H1 (cell line): ENCODE results near the gene TTC28. TPM values are rescaled to one million over a fixed set of nuclear protein-coding genes. Genes with fewer than 3 reads are reported as not detected.
A peak's percentile ranks its signal among the peaks of the same experiment; 100 is the strongest.
"Not testable (repeated sequence)": the region's sequence is repeated elsewhere in the genome, so short reads cannot be mapped to it uniquely, and the experiment has no call there.

ENCODE experiments used
- CTCF ChIA-PET: fragments of 300-600 bp; sonication (Branson Sonifier 250); formaldehyde crosslinking; loops from one replicate; lab custom pipeline; 2021; ENCODE audit not compliant: partially characterized antibody; lab: Charles Lee
- POLR2A ChIA-PET: fragments of 300-600 bp; sonication (Branson Sonifier 250); formaldehyde crosslinking; loops from one replicate; lab custom pipeline; 2021; ENCODE audit warnings: inconsistent platforms; ENCODE audit not compliant: partially characterized antibody; lab: Charles Lee
- DNase-seq, 2 experiments: peaks; one replicate each; pipeline versions ENCODE4 v3.0.0 to v3.0.0-alpha.2; 2010 to 2022; ENCODE audit warnings: low spot score in 2 of 2, low read depth in 1 of 2, mixed read lengths in 1 of 2
- FAIRE-seq: peaks from 2 replicates; lab custom pipeline; 2011; peaks lifted over from hg19 to GRCh38; lab: Jason Lieb, UNC
- H2AFZ ChIP-seq: 2 replicates; pipeline ENCODE4 v1.8.1; 2012; ENCODE audit warnings: low read length, inconsistent platforms
- H2AK5ac ChIP-seq: 2 replicates; pipeline ENCODE4 v1.6.1; 2013; ENCODE audit warnings: low read depth, low read length
- H2BK120ac ChIP-seq: replicated peaks from 2 replicates; pipeline ENCODE3; 2013; ENCODE audit warnings: low read depth, low read length, inconsistent platforms
- H2BK12ac ChIP-seq: 2 replicates; pipeline ENCODE4 v1.6.1; 2013; ENCODE audit warnings: low read depth, low read length
- H2BK15ac ChIP-seq: 2 replicates; pipeline ENCODE4 v1.6.1; 2013; ENCODE audit warnings: low read length
- H2BK20ac ChIP-seq: 2 replicates; pipeline ENCODE4 v1.6.1; 2013; ENCODE audit warnings: low read length
- H2BK5ac ChIP-seq: 2 replicates; pipeline ENCODE4 v1.6.1; 2013; ENCODE audit warnings: low read depth, low read length
- H3K14ac ChIP-seq: 2 replicates; pipeline ENCODE4 v1.6.1; 2013; ENCODE audit warnings: inconsistent platforms; ENCODE audit not compliant: insufficient read length
- H3K18ac ChIP-seq: 2 replicates; pipeline ENCODE4 v1.6.1; 2013; ENCODE audit warnings: low read length; ENCODE audit errors: extremely low read depth
- H3K23ac ChIP-seq: 2 replicates; pipeline ENCODE4 v1.6.1; 2013; ENCODE audit warnings: inconsistent platforms; ENCODE audit not compliant: insufficient read length
- H3K23me2 ChIP-seq: 2 replicates; pipeline ENCODE4 v1.6.1; 2013; ENCODE audit warnings: low read depth, low read length
- H3K27ac ChIP-seq: 2 replicates; pipeline ENCODE4 v1.6.1; 2011; ENCODE audit warnings: low read depth, low read length, inconsistent platforms
- H3K27me3 ChIP-seq, 4 experiments: replicated peaks in 1 of 4; 1 replicate in 1 of 4; 2 replicates in 3 of 4; pipeline versions ENCODE4 v1.6.1 to v1.8.1; 2011 to 2013; ENCODE audit warnings: low read length in 3 of 4, mild to moderate bottlenecking in 3 of 4, inconsistent platforms in 2 of 4, mixed read lengths in 2 of 4, moderate library complexity in 1 of 4; ENCODE audit not compliant: control insufficient read depth in 3 of 4, insufficient read depth in 3 of 4; ENCODE audit errors: extremely low read depth in 1 of 4
- H3K36me3 ChIP-seq, 4 experiments: 2 replicates each; pipeline versions ENCODE4 v1.6.1 to v1.8.1; 2011 to 2013; ENCODE audit warnings: mild to moderate bottlenecking in 4 of 4, low read length in 3 of 4, moderate library complexity in 2 of 4, control low read depth in 1 of 4, inconsistent platforms in 1 of 4; ENCODE audit not compliant: insufficient read depth in 4 of 4, control insufficient read depth in 2 of 4
- H3K4ac ChIP-seq: replicated peaks from 2 replicates; pipeline ENCODE3; 2013; ENCODE audit warnings: low read length, low read depth, mixed read lengths, inconsistent platforms; ENCODE audit not compliant: insufficient read length
- H3K4me1 ChIP-seq, 4 experiments: replicated peaks in 1 of 4; 1 replicate in 1 of 4; 2 replicates in 3 of 4; pipeline versions ENCODE4 v1.6.1 to v1.8.1; 2011 to 2013; ENCODE audit warnings: low read length in 3 of 4, inconsistent platforms in 2 of 4, mixed read lengths in 1 of 4; ENCODE audit not compliant: insufficient read depth in 4 of 4, control insufficient read depth in 3 of 4
- H3K4me2 ChIP-seq, 2 experiments: 2 replicates each; pipeline versions ENCODE4 v1.6.1 to v1.8.1; 2011 to 2013; ENCODE audit warnings: low read depth in 2 of 2, low read length in 2 of 2, control low read depth in 1 of 2, inconsistent platforms in 1 of 2, mild to moderate bottlenecking in 1 of 2; ENCODE audit not compliant: insufficient read depth in 1 of 2
- H3K4me3 ChIP-seq, 4 experiments: fragments of 200-600, 300-600 bp in 1 of 4; sonication (generic), shearing (Covaris generic), sonication (Bioruptor Twin) in 1 of 4; 2 replicates each; pipeline versions ENCODE4 v1.5.1 to v1.8.1; 2011 to 2016; ENCODE audit warnings: low read length in 4 of 4, low read depth in 3 of 4, control low read depth in 2 of 4, inconsistent platforms in 2 of 4, mild to moderate bottlenecking in 2 of 4, mixed read lengths in 1 of 4, moderate library complexity in 1 of 4; ENCODE audit not compliant: insufficient read depth in 2 of 4; ENCODE audit errors: extremely low read depth in 1 of 4
- H3K56ac ChIP-seq: replicated peaks from 2 replicates; pipeline ENCODE3; 2013; ENCODE audit warnings: low read depth, mild to moderate bottlenecking, mixed read lengths, low read length, inconsistent platforms; ENCODE audit not compliant: insufficient read length
- H3K79me1 ChIP-seq: 2 replicates; pipeline ENCODE4 v1.6.1; 2013; ENCODE audit warnings: low read depth, low read length, control low read depth
- H3K79me2 ChIP-seq, 2 experiments: 2 replicates each; pipeline versions ENCODE4 v1.6.1 to v1.8.1; 2012 to 2013; ENCODE audit warnings: low read length in 2 of 2, mild to moderate bottlenecking in 2 of 2, inconsistent platforms in 1 of 2; ENCODE audit not compliant: insufficient read depth in 2 of 2, control insufficient read depth in 1 of 2
- H3K9ac ChIP-seq, 4 experiments: replicated peaks in 1 of 4; 1 replicate in 1 of 4; 2 replicates in 3 of 4; pipeline versions ENCODE4 v1.6.1 to v1.8.1; 2011 to 2013; ENCODE audit warnings: low read depth in 3 of 4, low read length in 3 of 4, control low read depth in 2 of 4, mild to moderate bottlenecking in 2 of 4, moderate library complexity in 2 of 4, inconsistent platforms in 1 of 4; ENCODE audit errors: extremely low read depth in 1 of 4
- H3K9me3 ChIP-seq, 2 experiments: 2 replicates each; pipeline versions ENCODE4 v1.6.1 to v1.8.1; 2012 to 2013; ENCODE audit warnings: mild to moderate bottlenecking in 2 of 2, moderate library complexity in 2 of 2, control low read depth in 1 of 2, inconsistent platforms in 1 of 2, low read depth in 1 of 2, low read length in 1 of 2, mixed read lengths in 1 of 2; ENCODE audit not compliant: insufficient read depth in 2 of 2
- H4K20me1 ChIP-seq, 2 experiments: replicated peaks in 1 of 2; 2 replicates each; pipeline versions ENCODE3 to v1.8.1; 2011 to 2013; ENCODE audit warnings: inconsistent platforms in 2 of 2, low read length in 2 of 2, mild to moderate bottlenecking in 1 of 2; ENCODE audit not compliant: insufficient read depth in 2 of 2, control insufficient read depth in 1 of 2
- H4K5ac ChIP-seq: 2 replicates; pipeline ENCODE4 v1.6.1; 2013; ENCODE audit warnings: low read length, low read depth, mixed read lengths, inconsistent platforms; ENCODE audit not compliant: insufficient read length
- H4K8ac ChIP-seq: 2 replicates; pipeline ENCODE4 v1.8.0; 2013; ENCODE audit warnings: mild to moderate bottlenecking, moderate library complexity, low read length, inconsistent platforms; ENCODE audit not compliant: insufficient read depth; ENCODE audit errors: extremely low read depth
- H4K91ac ChIP-seq: replicated peaks from 2 replicates; pipeline ENCODE3; 2013; ENCODE audit warnings: low read length, mixed read lengths, inconsistent platforms; ENCODE audit not compliant: insufficient read length
- POLR2AphosphoS5 ChIP-seq: IDR thresholded peaks from 2 replicates; pipeline ENCODE4 v1.6.1; 2011; ENCODE audit warnings: low read depth, low read length
- WGBS, 2 experiments: shearing (Covaris generic) in 1 of 2; methylation state at CpG; one replicate each; pipeline versions ENCODE4 v1.1.6 to v1.1.7; 2013 to 2015; ENCODE audit warnings: low lambda C conversion rate in 2 of 2, mixed read lengths in 2 of 2, inconsistent platforms in 1 of 2, low coverage in 1 of 2, missing lambda C conversion rate in 1 of 2; ENCODE audit not compliant: insufficient replicate concordance in 2 of 2, insufficient coverage in 1 of 2, insufficient read length in 1 of 2; ENCODE audit errors: extremely low coverage in 1 of 2, missing lambda C conversion rate in 1 of 2; 5-methylcytosine and 5-hydroxymethylcytosine counted together
- polyA plus RNA-seq, 7 experiments: library from polyadenylated mRNA; depleted of rRNA in 3 of 7; stranded (reverse) in 5 of 7; unstranded in 2 of 7; fragments of >200 nt in 5 of 7; fragments of 200-250 nt in 2 of 7; gene quantifications; 1 replicate in 5 of 7; 2 replicates in 1 of 7; 4 replicates in 1 of 7; pipeline versions ENCODE4 v1.2.1 to v1.2.3, GENCODE V29; 2011 to 2013; ENCODE audit warnings: missing spikeins in 2 of 7, mixed read lengths in 2 of 7
- total RNA-seq: library from RNA; stranded (reverse); fragmentation: NEBNext Ultra II Directional; extraction: Animal tissue kit (Norgen Biotek cat#: 25700); gene quantifications from 2 replicates; pipeline ENCODE4 v1.2.1, GENCODE V29; 2021

The TTC28 gene
- total and polyA plus RNA-seq, 2 of the 8 experiments (the other 6 are each of a cell fraction or from before 2014, with no cell fraction given), result 2.6 to 12.6 TPM

GRCh38 chr22:28209457-28209856, 470.2 kb downstream of the TTC28 start:
- H3K4me1 ChIP-seq, H3K27me3 ChIP-seq, H3K79me2 ChIP-seq, H2BK5ac ChIP-seq, H3K4ac ChIP-seq, H3K56ac ChIP-seq, H2BK12ac ChIP-seq, H2BK120ac ChIP-seq, H2BK20ac ChIP-seq, H3K36me3 ChIP-seq, H4K91ac ChIP-seq, H2BK15ac ChIP-seq, H3K23ac ChIP-seq, H3K14ac ChIP-seq, H4K8ac ChIP-seq, H3K27ac ChIP-seq, H3K9ac ChIP-seq, H3K9me3 ChIP-seq, H3K18ac ChIP-seq, H3K4me3 ChIP-seq, H4K20me1 ChIP-seq, H2AK5ac ChIP-seq, H3K79me1 ChIP-seq, H3K23me2 ChIP-seq, POLR2A ChIA-PET, FAIRE-seq, H4K5ac ChIP-seq, H2AFZ ChIP-seq: not testable (repeated sequence)
- DNase-seq, result peak in 1 of 2 experiments; percentile 60
- peak overlapping the region; percentile 51; a peak in 3 of 4 replicates for H3K4me2 ChIP-seq
- CTCF ChIA-PET, result interaction anchor here (1.3 to 1.5 kb wide), 2 partner anchors 44 to 233 kb away, joined by 4 read pairs; no protein-coding TSS in a partner anchor
- 69% methylated on average over 6 of the region's 6 CpGs; no CpG with 5 or more reads in 1 of the 2 experiments for WGBS, 2 experiments
- TF ChIP-seq POLR2AphosphoS5, result 0 out of 2 replicates have a peak, but pooled peaks have one; percentile 73
- TF ChIP-seq, all 59 proteins: peak for 1; not testable (repeated sequence) for 58
